ENCODE data around the gene DMRTC2.

The DMRTC2 gene

GRCh38 chr19:41864374-41864773 is 19.5 kb downstream of the DMRTC2 start:
- TF ChIP-seq, protein P1, sequence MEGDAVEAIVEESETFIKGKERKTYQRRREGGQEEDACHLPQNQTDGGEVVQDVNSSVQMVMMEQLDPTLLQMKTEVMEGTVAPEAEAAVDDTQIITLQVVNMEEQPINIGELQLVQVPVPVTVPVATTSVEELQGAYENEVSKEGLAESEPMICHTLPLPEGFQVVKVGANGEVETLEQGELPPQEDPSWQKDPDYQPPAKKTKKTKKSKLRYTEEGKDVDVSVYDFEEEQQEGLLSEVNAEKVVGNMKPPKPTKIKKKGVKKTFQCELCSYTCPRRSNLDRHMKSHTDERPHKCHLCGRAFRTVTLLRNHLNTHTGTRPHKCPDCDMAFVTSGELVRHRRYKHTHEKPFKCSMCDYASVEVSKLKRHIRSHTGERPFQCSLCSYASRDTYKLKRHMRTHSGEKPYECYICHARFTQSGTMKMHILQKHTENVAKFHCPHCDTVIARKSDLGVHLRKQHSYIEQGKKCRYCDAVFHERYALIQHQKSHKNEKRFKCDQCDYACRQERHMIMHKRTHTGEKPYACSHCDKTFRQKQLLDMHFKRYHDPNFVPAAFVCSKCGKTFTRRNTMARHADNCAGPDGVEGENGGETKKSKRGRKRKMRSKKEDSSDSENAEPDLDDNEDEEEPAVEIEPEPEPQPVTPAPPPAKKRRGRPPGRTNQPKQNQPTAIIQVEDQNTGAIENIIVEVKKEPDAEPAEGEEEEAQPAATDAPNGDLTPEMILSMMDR (IDR thresholded peaks at IDR 0.05; ENCODE audit: low read depth, low read length) = no peak
- DNase-seq (ENCODE audit: low read depth, low spot score) = no peak
- in situ Hi-C loops (cut with HindIII; ENCODE audit: low sequenced_read_pairs) = no loop called here
- no peak overlapping the region for H3K4me3 ChIP-seq (ENCODE audit: low read depth, low read length)

DNA sequence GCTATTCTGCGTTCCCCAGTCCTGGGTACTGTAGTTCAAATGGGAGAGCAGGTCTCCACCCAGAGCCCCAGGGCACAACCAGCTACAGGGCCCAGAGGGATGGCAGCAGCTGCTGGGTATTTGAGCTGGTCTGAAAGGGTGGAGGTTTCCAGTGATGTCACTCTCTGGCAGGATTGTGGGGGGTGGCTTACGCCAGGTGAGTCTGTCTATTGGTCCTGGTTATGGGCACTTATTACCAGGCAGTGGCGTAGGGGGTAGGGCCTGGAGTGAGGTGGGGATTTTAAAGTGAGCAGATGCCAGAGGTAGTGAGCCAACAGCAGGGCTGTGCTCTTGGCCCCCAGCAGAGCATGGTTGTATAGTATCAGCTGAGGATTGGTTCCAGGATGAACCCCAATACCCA is 21.4 kb downstream of the DMRTC2 start:
- TF ChIP-seq, protein P1 (IDR thresholded peaks at IDR 0.05; ENCODE audit: low read depth, low read length) = no peak
- in situ Hi-C loops (cut with HindIII; ENCODE audit: low sequenced_read_pairs) = no loop called here
- no peak overlapping the region for H3K4me3 ChIP-seq (ENCODE audit: low read depth, low read length)
- no peak for DNase-seq (ENCODE audit: low read depth, low spot score)

DNA sequence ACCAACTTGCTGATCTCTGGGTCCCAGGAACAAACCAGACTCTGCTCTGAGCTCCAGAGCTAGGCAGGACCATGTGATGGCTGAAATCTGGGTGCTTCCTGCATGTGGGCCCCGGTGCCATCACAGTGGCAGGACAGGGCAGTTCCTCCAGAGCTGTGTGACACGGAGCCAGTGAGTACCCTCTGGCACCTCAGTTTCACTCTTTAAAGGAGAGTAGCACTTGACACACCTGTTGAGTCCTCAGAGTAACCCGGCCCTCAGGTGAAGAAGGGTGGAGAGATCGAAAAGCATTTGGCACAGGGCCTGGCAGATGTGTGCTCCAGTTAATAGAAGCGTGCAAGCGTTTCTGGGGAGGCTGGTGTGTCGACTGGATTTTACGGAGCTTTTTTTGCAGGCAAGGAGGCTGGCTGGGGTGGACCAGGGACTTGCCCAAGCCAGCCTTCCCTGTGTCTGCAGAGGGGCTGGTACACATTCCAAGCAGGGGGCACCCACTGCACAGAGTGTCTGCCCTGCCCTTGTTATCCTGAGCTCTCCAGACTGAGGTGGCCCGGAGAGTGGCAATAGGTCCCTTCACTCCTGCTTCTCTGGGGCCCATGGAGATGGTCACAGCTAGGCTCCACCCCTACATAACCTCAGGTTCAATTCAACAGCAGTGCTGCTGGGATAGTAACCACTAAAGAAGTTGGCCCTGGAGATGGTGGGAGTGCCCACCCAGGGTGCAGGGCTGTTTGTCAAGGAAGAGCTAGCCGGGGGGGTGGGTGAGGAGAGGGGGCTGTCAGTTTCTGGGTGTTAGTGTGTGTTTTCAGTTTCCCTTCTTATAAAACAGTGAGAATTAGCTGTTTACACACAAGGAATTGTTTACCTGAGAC is 23.5 kb downstream of the DMRTC2 start:
- in situ Hi-C loops (cut with HindIII; ENCODE audit: low sequenced_read_pairs) = no loop called here
- TF ChIP-seq, protein P1 (IDR thresholded peaks at IDR 0.05; ENCODE audit: low read depth, low read length) = no peak
- no peak overlapping the region for H3K4me3 ChIP-seq (ENCODE audit: low read depth, low read length)
- DNase-seq (ENCODE audit: low read depth, low spot score) = no peak

- TF ChIP-seq, protein P1 (IDR thresholded peaks at IDR 0.05; ENCODE audit: low read depth, low read length) = no peak
- H3K4me3 ChIP-seq (ENCODE audit: low read depth, low read length) = no peak overlapping the region
- in situ Hi-C loops (cut with HindIII; ENCODE audit: low sequenced_read_pairs) = no loop called here
- DNase-seq (ENCODE audit: low read depth, low spot score) = no peak
Observed at GRCh38 chr19:41868989-41869300, 24.1 kb downstream of the DMRTC2 start.

DNA sequence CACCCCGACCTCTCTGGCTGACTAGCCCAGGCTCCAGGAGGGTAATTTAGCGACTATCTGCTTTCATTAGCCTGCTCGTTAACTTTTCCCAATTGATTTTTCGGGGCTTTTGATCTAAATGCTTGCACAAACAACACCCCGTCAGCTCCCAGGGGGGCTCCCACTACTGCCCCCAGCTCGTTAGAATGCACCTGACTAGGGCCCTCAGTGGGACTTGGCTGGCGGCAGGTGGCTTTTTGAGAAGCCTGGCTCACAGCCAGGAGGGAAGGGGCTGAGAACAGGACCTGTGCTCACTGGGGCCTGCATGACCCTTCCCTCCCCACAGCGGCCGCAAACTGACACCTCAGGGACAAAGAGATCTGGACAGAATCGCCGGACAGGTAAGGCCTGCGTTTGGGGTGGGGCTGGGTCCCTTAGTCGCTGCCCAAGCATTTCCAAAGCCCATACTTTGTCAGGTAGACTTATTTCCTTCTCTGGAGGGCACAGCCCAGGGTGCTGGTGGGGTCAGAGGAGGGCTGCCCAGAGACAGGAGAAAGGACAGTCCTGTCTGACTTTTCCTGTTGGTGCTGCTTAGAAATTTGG is 24.6 kb downstream of the DMRTC2 start:
- in situ Hi-C loops (cut with HindIII; ENCODE audit: low sequenced_read_pairs) = no loop called here
- TF ChIP-seq, protein P1 (IDR thresholded peaks at IDR 0.05; ENCODE audit: low read depth, low read length) = no peak

DNA sequence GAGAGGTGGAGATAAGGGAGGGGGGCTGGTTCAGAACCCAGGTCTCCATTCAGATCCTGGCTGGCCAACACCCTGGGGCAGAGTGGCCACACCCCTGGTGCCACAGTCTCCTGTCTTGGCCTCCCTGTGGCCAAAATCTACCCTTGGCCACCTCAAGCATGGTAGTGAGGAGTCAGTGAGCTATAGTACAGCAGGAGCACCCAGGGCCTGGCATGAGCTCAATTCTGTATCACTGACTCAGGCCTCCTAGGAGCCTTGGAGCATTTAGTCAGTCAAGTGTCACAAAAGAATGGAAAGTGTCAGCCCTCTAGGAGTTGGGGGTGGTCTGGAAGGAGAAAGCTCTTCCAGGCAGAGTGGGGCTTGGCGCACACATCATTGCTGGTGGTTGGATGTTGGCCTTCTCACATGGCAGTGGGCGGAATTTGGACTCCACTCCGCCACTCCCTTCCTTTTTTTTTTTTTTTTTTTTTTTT is 25.6 kb downstream of the DMRTC2 start:
- H3K4me3 ChIP-seq (ENCODE audit: low read depth, low read length) = no peak overlapping the region
- TF ChIP-seq, protein P1 (IDR thresholded peaks at IDR 0.05; ENCODE audit: low read depth, low read length) = no peak
- DNase-seq (ENCODE audit: low read depth, low spot score) = peak; percentile 24
- in situ Hi-C loops (cut with HindIII; ENCODE audit: low sequenced_read_pairs) = no loop called here

More for the DNA sequence above, 24.6 kb downstream of the DMRTC2 start:
- no peak overlapping the region for H3K4me3 ChIP-seq (ENCODE audit: low read depth, low read length)
- no peak for DNase-seq (ENCODE audit: low read depth, low spot score)

Data from astrocyte of the spinal cord (primary cell).